Progenitor cell of endocrine pancreas (in vitro differentiated cells): ENCODE data around the gene FBXO11. TPM values are rescaled to one million over a fixed set of nuclear protein-coding genes. Genes with fewer than 3 reads are reported as not detected.

ENCODE experiments used
- DNase-seq: peaks from one replicate; pipeline ENCODE4 v3.0.0; 2021; ENCODE audit warnings: low spot score; ENCODE audit not compliant: unreplicated experiment
- H3K27ac Mint-ChIP-seq: 2 replicates; pipeline ENCODE4 v1.8.0; 2021; ENCODE audit warnings: mild to moderate bottlenecking, moderate library complexity, mixed read lengths
- H3K27me3 Mint-ChIP-seq: 2 replicates; pipeline ENCODE4 v1.8.0; 2021; ENCODE audit warnings: mixed read lengths
- H3K36me3 Mint-ChIP-seq: 2 replicates; pipeline ENCODE4 v1.8.0; 2022; ENCODE audit warnings: mixed read lengths; ENCODE audit not compliant: insufficient read depth
- H3K4me1 Mint-ChIP-seq: 2 replicates; pipeline ENCODE4 v1.8.0; 2021; ENCODE audit warnings: low read depth, mixed read lengths
- H3K4me3 Mint-ChIP-seq: 2 replicates; pipeline ENCODE4 v1.8.0; 2021; ENCODE audit warnings: low read depth, mild to moderate bottlenecking, moderate library complexity, mixed read lengths
- H3K9me3 Mint-ChIP-seq: 2 replicates; pipeline ENCODE4 v1.8.0; 2021; ENCODE audit warnings: low read depth, mixed read lengths
- CTCF ChIP-seq: fragments of 200-600 bp; sonication (generic); IDR thresholded peaks from one replicate; pipeline ENCODE4 v1.5.0; 2021; ENCODE audit warnings: antibody characterized with exemption, mild to moderate bottlenecking; ENCODE audit not compliant: unreplicated experiment
- total RNA-seq: library from RNA; stranded (reverse); gene quantifications from 2 replicates; pipeline ENCODE4 v1.2.1, GENCODE V29; 2021

The FBXO11 gene
- total RNA-seq, 1 donor from 2014 or later, result 96.5 TPM

GRCh38 chr2:47798631-47799030 is 107.7 kb downstream of the FBXO11 start:
- no peaks in the 10 kb centered on the region for H3K27me3 Mint-ChIP-seq
- peaks cover 62% of the 10 kb centered on the region for H3K36me3 Mint-ChIP-seq
- H3K4me3 Mint-ChIP-seq, result no peak overlapping the region
- no peak for TF ChIP-seq CTCF
- no peak for DNase-seq
- H3K4me1 Mint-ChIP-seq, result no peaks in the 10 kb centered on the region
- peaks cover 5% of the 10 kb centered on the region for H3K9me3 Mint-ChIP-seq
- H3K27ac Mint-ChIP-seq, result peak overlapping the region; percentile 79

- H3K27me3 Mint-ChIP-seq, result no peaks in the 10 kb centered on the region
- H3K4me3 Mint-ChIP-seq, result no peak overlapping the region
- no peak overlapping the region for H3K27ac Mint-ChIP-seq
- no peaks in the 10 kb centered on the region for H3K4me1 Mint-ChIP-seq
- no peak for TF ChIP-seq CTCF
- H3K36me3 Mint-ChIP-seq, result peaks cover 49% of the 10 kb centered on the region
- no peak for DNase-seq
- H3K9me3 Mint-ChIP-seq, result no peaks in the 10 kb centered on the region
Observed at GRCh38 chr2:47796090-47796697, 110.1 kb downstream of the FBXO11 start.

GRCh38 chr2:47785986-47786385 is 120.3 kb downstream of the FBXO11 start:
- Mint-ChIP-seq H3K27me3 (no peaks in the 10 kb centered on the region), H3K36me3 (peaks cover 16% of the 10 kb centered on the region), H3K9me3 (peaks cover 6% of the 10 kb centered on the region), H3K4me1 (peaks cover 15% of the 10 kb centered on the region), H3K27ac (peak overlapping the region; percentile 54), H3K4me3 (peak overlapping the region; percentile 46)
- DNase-seq, result no peak
- no peak for TF ChIP-seq CTCF

- Mint-ChIP-seq H3K4me3 (peak overlapping the region; percentile 89), H3K4me1 (peaks cover 16% of the 10 kb centered on the region), H3K27me3 (no peaks in the 10 kb centered on the region), H3K36me3 (peaks cover 14% of the 10 kb centered on the region), H3K9me3 (peaks cover 6% of the 10 kb centered on the region), H3K27ac (peak overlapping the region; percentile 98)
- DNase-seq, result no peak
- TF ChIP-seq CTCF, result no peak
Observed at GRCh38 chr2:47784352-47784851, 121.9 kb downstream of the FBXO11 start.

- peak; percentile 64 for DNase-seq
- Mint-ChIP-seq H3K27me3 (no peaks in the 10 kb centered on the region), H3K27ac (peak overlapping the region; percentile 98), H3K4me3 (peak overlapping the region; percentile 89), H3K4me1 (peaks cover 21% of the 10 kb centered on the region), H3K9me3 (peaks cover 6% of the 10 kb centered on the region), H3K36me3 (peaks cover 14% of the 10 kb centered on the region)
- no peak for TF ChIP-seq CTCF
Observed at GRCh38 chr2:47783486-47784351, 122.6 kb downstream of the FBXO11 start.
